Measurements from ENCODE around the gene TSKS. TPM values are rescaled to one million over a fixed set of nuclear protein-coding genes. Genes with fewer than 3 reads are reported as not detected.

The TSKS gene
- total RNA-seq, 4 donors from 2014 or later, result 0.73 to 4.2 TPM; not detected in 2

- no peaks in the 10 kb centered on the region for H3K27me3 ChIP-seq
- TF ChIP-seq POLR2A (IDR thresholded peaks at IDR 0.05) (peak in 1 of 2 donors; percentile 7), CTCF (IDR thresholded peaks at IDR 0.05) (peak in 1 of 4 experiments; percentile 17), EP300 (IDR thresholded peaks at IDR 0.05) (no peak), POLR2AphosphoS5 (IDR thresholded peaks at IDR 0.05) (peak; percentile 22)
- H3K27ac ChIP-seq, result peak overlapping the region; percentile 55 to 92 (median 86)
- peaks cover 0 to 41% of the 10 kb centered on the region in 2 donors for H3K36me3 ChIP-seq
- H3K4me1 ChIP-seq, result peaks cover 0 to 43% (median 11%) of the 10 kb centered on the region in 3 donors
- no peaks in the 10 kb centered on the region for H3K9me3 ChIP-seq
- peak overlapping the region; percentile 68 to 80 for H3K4me3 ChIP-seq
- peak; percentile 62 for ATAC-seq
- WGBS, 2 donors (ENCODE audit: low coverage in 1 of 2), result 0% methylated on average over 4 to 12 of the region's 31 CpGs
These were observed 45.6 kb upstream of the TSKS start for GRCh38 chr19:49808711-49809159.

GRCh38 chr19:49807904-49808675 is 45.0 kb upstream of the TSKS start:
- ATAC-seq, result no peak
- H3K4me1 ChIP-seq, result peaks cover 0 to 45% (median 11%) of the 10 kb centered on the region in 3 donors
- TF ChIP-seq EP300 (IDR thresholded peaks at IDR 0.05) (no peak), POLR2A (IDR thresholded peaks at IDR 0.05) (no peak), CTCF (IDR thresholded peaks at IDR 0.05) (no peak), POLR2AphosphoS5 (IDR thresholded peaks at IDR 0.05) (no peak)
- peaks cover 0 to 48% of the 10 kb centered on the region in 2 donors for H3K36me3 ChIP-seq
- H3K9me3 ChIP-seq, result no peaks in the 10 kb centered on the region
- no peaks in the 10 kb centered on the region for H3K27me3 ChIP-seq
- H3K27ac ChIP-seq, result peak overlapping the region in 3 of 4 donors; percentile 86 to 92 (median 87)
- 76 to 100% methylated on average over 1 to 3 of the region's 20 CpGs for WGBS, 2 donors (ENCODE audit: low coverage in 1 of 2)
- peak overlapping the region in 1 of 2 donors; percentile 68 for H3K4me3 ChIP-seq

GRCh38 chr19:49807058-49807903 is 44.2 kb upstream of the TSKS start:
- Histone ChIP-seq H3K27ac (peak overlapping the region in 2 of 4 donors; percentile 14 to 87), H3K4me1 (peaks cover 0 to 46% (median 16%) of the 10 kb centered on the region in 3 donors), H3K27me3 (no peaks in the 10 kb centered on the region), H3K36me3 (peaks cover 0 to 55% of the 10 kb centered on the region in 2 donors), H3K4me3 (no peak overlapping the region), H3K9me3 (no peaks in the 10 kb centered on the region)
- no peak for TF ChIP-seq EP300 (IDR thresholded peaks at IDR 0.05)
- TF ChIP-seq POLR2AphosphoS5 (IDR thresholded peaks at IDR 0.05), result no peak
- no peak for TF ChIP-seq POLR2A (IDR thresholded peaks at IDR 0.05)
- TF ChIP-seq CTCF (IDR thresholded peaks at IDR 0.05), result no peak
- no peak for ATAC-seq
- 81 to 92% methylated on average over 4 to 7 of the region's 18 CpGs for WGBS, 2 donors (ENCODE audit: low coverage in 1 of 2)

- Histone ChIP-seq H3K36me3 (peaks cover 0 to 59% of the 10 kb centered on the region in 2 donors), H3K4me1 (peaks cover 0 to 46% (median 22%) of the 10 kb centered on the region in 3 donors), H3K27me3 (no peaks in the 10 kb centered on the region), H3K4me3 (no peak overlapping the region), H3K9me3 (no peaks in the 10 kb centered on the region), H3K27ac (no peak overlapping the region)
- ATAC-seq, result no peak
- WGBS, 2 donors (ENCODE audit: low coverage in 1 of 2), result 68 to 90% methylated on average over 2 to 4 of the region's 8 CpGs
- TF ChIP-seq CTCF (IDR thresholded peaks at IDR 0.05), result no peak
- TF ChIP-seq EP300 (IDR thresholded peaks at IDR 0.05), result no peak
- no peak for TF ChIP-seq POLR2A (IDR thresholded peaks at IDR 0.05)
- no peak for TF ChIP-seq POLR2AphosphoS5 (IDR thresholded peaks at IDR 0.05)
These were observed 43.5 kb upstream of the TSKS start for GRCh38 chr19:49806620-49806959.
